A549 (cell line): ENCODE measurements around the gene PRKAG2.

Experiments
- CHD2 ChIP-seq: fragments of 150-350 bp; IDR thresholded peaks from 2 replicates; pipeline ENCODE4 v1.6.1; 2014; ENCODE audit warnings: low read length; ENCODE audit not compliant: partially characterized antibody
- ESRRA ChIP-seq: fragments of 150-350 bp; IDR thresholded peaks from 2 replicates; pipeline ENCODE4 v1.6.1; 2014; ENCODE audit warnings: mild to moderate bottlenecking, low read length, borderline replicate concordance
- KDM5A ChIP-seq: fragments of 200-600 bp; sonication (generic); IDR thresholded peaks from 2 replicates; pipeline ENCODE4 v1.6.1; 2016; ENCODE audit warnings: antibody characterized with exemption, mild to moderate bottlenecking
- MYC ChIP-seq: IDR thresholded peaks from 2 replicates; pipeline ENCODE4 v1.6.1; 2012; ENCODE audit warnings: mild to moderate bottlenecking, inconsistent platforms, low read length, improper control_type of control experiment, borderline replicate concordance
- POLR2A ChIP-seq: IDR thresholded peaks from 2 replicates; pipeline ENCODE4 v1.6.1; 2012; ENCODE audit warnings: mild to moderate bottlenecking, low read length
- TF ChIP-seq, protein P1 (sequence below): fragments of >200 bp; sonication (Bioruptor Twin); formaldehyde crosslinking; IDR thresholded peaks from 3 replicates; pipeline ENCODE4 v1.5.1; 2016
- TF ChIP-seq, protein P2 (sequence below): IDR thresholded peaks from 2 replicates; pipeline ENCODE4 v1.6.1; 2012; ENCODE audit warnings: low read depth, borderline replicate concordance

DNA sequence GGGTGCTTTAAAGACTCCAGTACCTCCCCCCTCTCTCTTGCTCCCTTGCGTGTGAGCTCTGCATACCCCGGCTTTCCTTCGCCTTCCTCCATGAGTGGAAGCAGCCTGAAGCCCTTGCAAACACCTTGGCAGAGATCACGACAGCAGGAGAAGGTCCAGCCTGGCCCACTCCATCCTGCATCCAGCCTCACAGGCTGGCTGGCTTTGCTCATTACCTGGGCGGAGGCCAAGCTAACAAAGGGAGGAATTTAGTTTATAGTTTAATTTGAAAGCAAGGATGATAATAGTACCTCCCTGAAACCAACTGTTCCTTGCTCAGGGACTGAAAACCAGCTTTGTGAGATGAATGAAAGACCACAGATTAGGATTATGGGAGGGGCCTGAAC is 99.4 kb downstream of the PRKAG2 start:
- no peak for TF ChIP-seq POLR2A
- TF ChIP-seq, protein P1, sequence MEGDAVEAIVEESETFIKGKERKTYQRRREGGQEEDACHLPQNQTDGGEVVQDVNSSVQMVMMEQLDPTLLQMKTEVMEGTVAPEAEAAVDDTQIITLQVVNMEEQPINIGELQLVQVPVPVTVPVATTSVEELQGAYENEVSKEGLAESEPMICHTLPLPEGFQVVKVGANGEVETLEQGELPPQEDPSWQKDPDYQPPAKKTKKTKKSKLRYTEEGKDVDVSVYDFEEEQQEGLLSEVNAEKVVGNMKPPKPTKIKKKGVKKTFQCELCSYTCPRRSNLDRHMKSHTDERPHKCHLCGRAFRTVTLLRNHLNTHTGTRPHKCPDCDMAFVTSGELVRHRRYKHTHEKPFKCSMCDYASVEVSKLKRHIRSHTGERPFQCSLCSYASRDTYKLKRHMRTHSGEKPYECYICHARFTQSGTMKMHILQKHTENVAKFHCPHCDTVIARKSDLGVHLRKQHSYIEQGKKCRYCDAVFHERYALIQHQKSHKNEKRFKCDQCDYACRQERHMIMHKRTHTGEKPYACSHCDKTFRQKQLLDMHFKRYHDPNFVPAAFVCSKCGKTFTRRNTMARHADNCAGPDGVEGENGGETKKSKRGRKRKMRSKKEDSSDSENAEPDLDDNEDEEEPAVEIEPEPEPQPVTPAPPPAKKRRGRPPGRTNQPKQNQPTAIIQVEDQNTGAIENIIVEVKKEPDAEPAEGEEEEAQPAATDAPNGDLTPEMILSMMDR, result no peak
- TF ChIP-seq CHD2, result no peak
- TF ChIP-seq ESRRA, result no peak
- no peak for TF ChIP-seq MYC
- no peak for TF ChIP-seq KDM5A
- TF ChIP-seq, protein P2, sequence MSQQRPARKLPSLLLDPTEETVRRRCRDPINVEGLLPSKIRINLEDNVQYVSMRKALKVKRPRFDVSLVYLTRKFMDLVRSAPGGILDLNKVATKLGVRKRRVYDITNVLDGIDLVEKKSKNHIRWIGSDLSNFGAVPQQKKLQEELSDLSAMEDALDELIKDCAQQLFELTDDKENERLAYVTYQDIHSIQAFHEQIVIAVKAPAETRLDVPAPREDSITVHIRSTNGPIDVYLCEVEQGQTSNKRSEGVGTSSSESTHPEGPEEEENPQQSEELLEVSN, result no peak
